ENCODE measurements around the gene PTCD1. TPM values are rescaled to one million over a fixed set of nuclear protein-coding genes. Genes with fewer than 3 reads are reported as not detected.

The PTCD1 gene
- total and polyA plus RNA-seq, 9 of the 15 experiments (the other 6 are each of a cell fraction or from before 2014, with no cell fraction given), result 0.46 to 17.1 (median 6.2) TPM

DNA sequence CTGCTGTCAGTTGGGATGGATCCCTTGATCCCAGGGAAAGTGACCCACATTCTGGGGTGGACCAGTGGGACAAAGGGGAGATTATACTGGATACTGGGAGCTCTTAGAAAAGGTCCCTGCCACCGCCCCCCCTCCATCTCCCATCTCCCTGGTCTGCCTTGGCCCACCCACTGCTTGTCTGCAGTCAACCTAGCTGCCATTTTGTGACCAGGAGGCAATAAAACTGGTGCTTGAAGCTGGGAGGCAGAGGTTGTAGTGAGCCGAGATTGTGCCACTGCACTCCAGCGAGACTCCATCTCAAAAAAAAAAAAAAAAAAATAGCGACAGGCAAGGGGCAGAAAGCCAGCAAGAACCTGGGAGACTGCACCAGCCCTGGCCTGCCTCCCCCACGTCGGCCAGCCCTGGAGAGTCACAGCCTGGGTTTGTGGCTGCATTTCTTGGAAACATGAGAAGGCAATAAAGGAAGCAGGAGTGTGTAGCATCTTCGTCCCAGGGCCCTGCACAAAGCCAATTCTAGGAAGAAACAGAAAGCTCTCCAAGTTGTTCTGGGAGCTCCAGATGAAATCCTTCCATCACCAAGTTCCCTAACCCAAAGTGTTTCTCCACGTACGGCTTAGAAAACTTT, 68.7 kb downstream of the PTCD1 start (continued):
- TF ChIP-seq HNRNPK (IDR thresholded peaks at IDR 0.05; ENCODE audit: low read depth, low read length, poor library complexity, severe bottlenecking) (no peak), SMARCA4 (IDR thresholded peaks at IDR 0.05) (peak; percentile 81), ZNF696 (CRISPR knock-in tag; conservative IDR thresholded peaks at IDR 0.05) (no peak), ZNF174 (CRISPR knock-in tag; IDR thresholded peaks at IDR 0.05) (no peak), ZNF184 (CRISPR knock-in tag; IDR thresholded peaks at IDR 0.05) (no peak), TRIM24 (IDR thresholded peaks at IDR 0.05) (peak in 1 of 2 experiments; percentile 26; a peak in 1 of 4 replicates), NFIX (CRISPR knock-in tag; IDR thresholded peaks at IDR 0.05; ENCODE audit: low read depth) (no peak), TGIF2 (CRISPR knock-in tag; IDR thresholded peaks at IDR 0.05) (no peak), SREBF1 (IDR thresholded peaks at IDR 0.05; ENCODE audit: borderline replicate concordance, low read depth, low read length) (no peak), GTF2A2 (tag; IDR thresholded peaks at IDR 0.05) (no peak), ILK (tag; IDR thresholded peaks at IDR 0.05; ENCODE audit: borderline replicate concordance, low read depth) (no peak), ZNF384 (IDR thresholded peaks at IDR 0.05; ENCODE audit: low read depth, low read length) (peak; percentile 91), TAL1 (IDR thresholded peaks at IDR 0.05) (peak; percentile 26; the same call in 1 of the 2 replicates), LCOR (CRISPR knock-in tag; IDR thresholded peaks at IDR 0.05) (no peak), CBFA2T3 (IDR thresholded peaks at IDR 0.05) (peak; percentile 46), FOS (IDR thresholded peaks at IDR 0.05; ENCODE audit: extremely low read depth, insufficient read length) (no peak), TAF1 (IDR thresholded peaks at IDR 0.05; ENCODE audit: control insufficient read depth, extremely low read depth, insufficient read depth, low read length, severe bottlenecking) (no peak), CBX1 (IDR thresholded peaks at IDR 0.05; ENCODE audit: low read depth) (no peak), SIN3A (IDR thresholded peaks at IDR 0.05; ENCODE audit: borderline replicate concordance in 2 of 2, control insufficient read depth in 1 of 2, low read depth in 2 of 2, low read length in 2 of 2) (no peak), ZNF589 (CRISPR knock-in tag; IDR thresholded peaks at IDR 0.05; ENCODE audit: low read depth) (no peak), SMARCC2 (IDR thresholded peaks at IDR 0.05; ENCODE audit: low read depth) (0 out of 2 replicates have a peak, but pooled peaks have one; percentile 44), RBM22 (IDR thresholded peaks at IDR 0.05; ENCODE audit: low read depth, low read length, poor library complexity, severe bottlenecking) (no peak), RCOR1 (IDR thresholded peaks at IDR 0.05; ENCODE audit: borderline replicate concordance in 1 of 2, low read depth in 2 of 2, low read length in 2 of 2) (peak; percentile 48 to 95; a peak in 3 of 4 replicates), ZNF830 (CRISPR knock-in tag; IDR thresholded peaks at IDR 0.05) (no peak)
- TF ChIP-seq, protein P1, sequence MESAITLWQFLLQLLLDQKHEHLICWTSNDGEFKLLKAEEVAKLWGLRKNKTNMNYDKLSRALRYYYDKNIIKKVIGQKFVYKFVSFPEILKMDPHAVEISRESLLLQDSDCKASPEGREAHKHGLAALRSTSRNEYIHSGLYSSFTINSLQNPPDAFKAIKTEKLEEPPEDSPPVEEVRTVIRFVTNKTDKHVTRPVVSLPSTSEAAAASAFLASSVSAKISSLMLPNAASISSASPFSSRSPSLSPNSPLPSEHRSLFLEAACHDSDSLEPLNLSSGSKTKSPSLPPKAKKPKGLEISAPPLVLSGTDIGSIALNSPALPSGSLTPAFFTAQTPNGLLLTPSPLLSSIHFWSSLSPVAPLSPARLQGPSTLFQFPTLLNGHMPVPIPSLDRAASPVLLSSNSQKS (CRISPR knock-in tag; IDR thresholded peaks at IDR 0.05), result no peak
- TF ChIP-seq, protein P2, sequence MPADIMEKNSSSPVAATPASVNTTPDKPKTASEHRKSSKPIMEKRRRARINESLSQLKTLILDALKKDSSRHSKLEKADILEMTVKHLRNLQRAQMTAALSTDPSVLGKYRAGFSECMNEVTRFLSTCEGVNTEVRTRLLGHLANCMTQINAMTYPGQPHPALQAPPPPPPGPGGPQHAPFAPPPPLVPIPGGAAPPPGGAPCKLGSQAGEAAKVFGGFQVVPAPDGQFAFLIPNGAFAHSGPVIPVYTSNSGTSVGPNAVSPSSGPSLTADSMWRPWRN (IDR thresholded peaks at IDR 0.05; ENCODE audit: low read depth), result 0 out of 2 replicates have a peak, but pooled peaks have one; percentile 20
